AG08396 (cell line): Measurements from ENCODE around the gene TAPBP.
"Not testable (repeated sequence)": the region's sequence is repeated elsewhere in the genome, so short reads cannot be mapped to it uniquely, and the experiment has no call there.

Source experiments
- DNase-seq: peaks from one replicate; pipeline ENCODE4 v3.0.0; 2012; ENCODE audit warnings: low spot score, mixed read lengths

The TAPBP gene

GRCh38 chr6:33296797-33297405, 17.0 kb downstream of the TAPBP start:
- no peak for DNase-seq

- DNase-seq: no peak
Observed at GRCh38 chr6:33295621-33296369, 18.1 kb downstream of the TAPBP start.

DNA sequence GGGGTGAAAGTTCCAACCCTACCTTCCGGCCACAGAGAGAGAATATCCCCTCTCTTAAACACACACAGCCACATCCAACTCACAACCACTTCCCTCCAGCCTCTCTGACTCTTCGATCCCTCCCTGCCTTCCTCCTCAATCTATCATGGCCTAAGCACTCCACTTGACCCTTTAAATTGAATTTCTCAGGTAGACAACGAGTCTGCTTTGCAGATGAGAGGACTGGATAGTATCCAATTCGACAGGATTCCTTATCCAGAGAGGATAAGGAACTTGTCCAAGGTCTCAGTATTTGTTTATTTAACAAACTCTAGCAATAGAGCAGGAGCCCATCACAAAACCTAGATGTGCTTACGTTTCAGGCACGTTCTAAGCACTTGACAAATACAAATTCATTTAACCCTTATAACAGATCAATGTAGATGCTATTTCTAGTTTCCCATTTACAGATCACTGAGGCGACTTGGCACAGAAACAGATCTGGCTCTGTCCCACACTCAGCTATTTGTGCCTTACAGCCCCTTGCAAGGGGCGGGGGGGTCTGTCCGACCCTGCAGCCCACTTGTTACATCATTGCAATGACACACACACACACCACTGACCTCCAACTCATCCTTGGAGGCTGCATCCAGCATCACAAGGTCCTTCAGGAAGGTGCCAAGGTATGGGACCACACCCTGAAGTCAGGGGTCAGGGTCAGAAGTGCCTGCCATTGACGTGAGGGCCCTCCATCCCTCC, 19.6 kb downstream of the TAPBP start:
- DNase-seq: no peak

DNA sequence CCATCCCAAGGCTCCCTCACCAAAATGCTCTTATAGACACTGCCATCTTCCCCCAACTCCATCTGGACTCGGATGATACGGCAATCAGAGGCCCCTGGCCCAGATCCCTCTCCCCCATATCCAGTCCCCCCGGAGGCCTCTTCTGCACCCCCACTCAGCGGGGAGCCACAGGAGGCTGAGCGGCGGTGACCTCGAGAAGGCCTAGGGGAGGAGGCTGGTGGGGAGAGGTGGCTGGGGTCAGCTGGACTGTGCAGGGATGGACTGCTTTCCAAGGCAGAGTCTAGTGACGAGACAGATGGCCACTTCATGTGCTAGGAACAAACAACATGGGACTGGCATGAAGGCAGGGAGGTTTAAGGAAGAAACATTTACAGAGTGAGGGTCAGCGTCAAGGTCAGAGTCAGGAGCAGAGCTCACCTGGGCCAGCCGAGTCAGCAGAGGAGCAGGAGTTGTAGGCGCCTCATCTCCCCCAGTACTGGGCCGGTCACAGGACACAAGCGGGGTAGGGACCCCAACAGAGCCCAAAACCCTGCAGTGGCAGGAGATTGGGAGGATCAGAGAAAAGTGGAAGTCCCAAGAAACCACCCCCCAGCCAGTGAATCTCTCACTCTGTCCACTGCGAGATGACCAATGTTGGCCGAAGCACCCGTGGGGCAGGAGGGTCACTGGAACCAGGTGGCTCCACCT, 20.7 kb downstream of the TAPBP start:
- no peak for DNase-seq

DNA sequence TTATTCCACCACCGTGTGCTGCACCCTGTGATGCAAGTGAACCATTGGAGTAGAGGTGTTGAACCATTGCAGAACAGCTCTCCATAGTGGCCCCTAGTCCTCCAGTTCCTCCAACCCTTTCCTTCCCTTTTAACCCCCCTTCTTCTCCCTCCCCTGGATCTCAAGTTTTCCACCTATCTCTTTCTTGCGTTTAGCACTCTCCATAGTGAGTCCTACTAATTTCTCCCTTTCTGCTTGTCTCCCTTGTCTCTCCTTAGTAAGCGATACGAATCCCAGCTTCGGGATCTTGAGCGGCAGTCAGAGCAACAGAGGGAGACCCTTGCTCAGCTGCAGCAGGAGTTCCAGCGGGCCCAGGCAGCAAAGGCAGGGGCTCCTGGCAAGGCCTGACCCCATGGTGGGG, 23.4 kb downstream of the TAPBP start:
- DNase-seq: no peak

GRCh38 chr6:33289784-33290315, 24.0 kb downstream of the TAPBP start:
- no peak for DNase-seq

DNA sequence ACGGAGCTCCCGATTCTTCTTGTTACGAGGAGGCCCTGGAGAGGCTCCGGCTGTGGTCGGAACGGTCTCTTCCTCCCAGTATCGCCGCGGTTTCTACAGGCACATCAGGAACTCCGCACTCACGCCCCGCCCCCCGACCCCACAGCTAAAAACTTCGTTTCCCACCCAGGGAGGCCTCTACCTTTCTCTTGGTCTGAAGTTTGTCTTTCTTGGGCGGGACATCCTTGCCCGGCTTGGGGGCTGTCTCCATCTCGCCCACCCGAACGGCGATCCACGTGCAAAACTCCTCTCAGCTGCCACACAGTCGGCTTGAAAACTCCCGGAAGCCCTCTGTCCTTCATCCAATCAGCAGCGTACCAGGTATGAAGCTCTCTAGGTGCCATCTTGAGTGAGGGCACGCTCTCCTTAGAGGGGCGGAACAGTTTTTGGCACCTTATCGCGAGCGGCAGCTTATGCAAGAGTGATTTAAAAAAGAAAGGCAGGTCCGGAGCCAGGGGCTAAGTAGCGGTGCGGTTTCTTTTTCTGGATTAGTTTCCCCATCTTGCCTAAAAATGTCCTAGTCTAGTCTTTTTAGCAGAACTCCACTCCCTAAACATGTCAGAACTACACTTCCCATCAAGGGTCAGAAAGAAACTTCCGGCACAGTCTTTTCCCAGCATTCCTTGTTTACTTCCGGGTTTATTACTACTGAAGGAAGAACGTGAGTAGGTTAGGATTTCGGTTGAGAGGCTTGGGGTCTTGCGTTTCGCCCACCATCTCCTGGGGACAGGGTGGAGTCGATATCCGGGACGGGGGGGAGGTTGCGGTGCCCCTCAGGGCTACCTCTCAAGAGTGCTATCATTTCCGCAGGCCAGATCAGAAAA, 24.7 kb downstream of the TAPBP start, which contains the start of the genes PFDN6 and WDR46:
TSS of gene PFDN6 (plus strand) at position 681 of the 863 bp plus-strand sequence. CDS start 256 bp downstream, outside the sequence.
TSS of gene WDR46 (minus strand) at position 319 of the 863 bp plus-strand sequence. CDS start at position 250, 69 bp downstream.
- peak; percentile 91 for DNase-seq

GRCh38 chr6:33288141-33288920, 25.5 kb downstream of the TAPBP start:
- no peak for DNase-seq

- DNase-seq: no peak
Observed at GRCh38 chr6:33286946-33287914, 26.6 kb downstream of the TAPBP start.

GRCh38 chr6:33285214-33285613, 28.7 kb downstream of the TAPBP start:
- not testable (repeated sequence) for DNase-seq

DNA sequence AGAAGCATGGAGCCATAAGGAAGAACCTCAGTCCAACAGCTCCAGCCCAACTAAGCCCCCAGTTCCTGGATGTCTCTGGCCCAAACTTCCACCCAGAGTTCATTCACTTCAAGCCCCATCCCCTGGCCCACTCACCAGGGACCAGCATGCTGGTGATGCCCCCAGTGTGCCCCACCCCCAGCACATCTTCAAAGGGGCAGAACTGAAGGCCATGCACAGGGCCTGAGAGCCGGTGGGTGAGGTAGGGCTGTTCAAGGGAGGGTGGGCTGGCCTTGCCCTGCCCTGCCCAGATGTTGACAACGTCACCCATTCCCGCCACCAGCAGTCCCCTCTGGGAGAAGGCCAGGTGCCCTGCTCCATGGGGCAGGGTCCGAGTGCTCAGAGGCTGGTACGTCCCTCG, 33.3 kb downstream of the TAPBP start:
- DNase-seq: no peak

GRCh38 chr6:33279971-33280511, 33.8 kb downstream of the TAPBP start:
- DNase-seq: no peak

DNA sequence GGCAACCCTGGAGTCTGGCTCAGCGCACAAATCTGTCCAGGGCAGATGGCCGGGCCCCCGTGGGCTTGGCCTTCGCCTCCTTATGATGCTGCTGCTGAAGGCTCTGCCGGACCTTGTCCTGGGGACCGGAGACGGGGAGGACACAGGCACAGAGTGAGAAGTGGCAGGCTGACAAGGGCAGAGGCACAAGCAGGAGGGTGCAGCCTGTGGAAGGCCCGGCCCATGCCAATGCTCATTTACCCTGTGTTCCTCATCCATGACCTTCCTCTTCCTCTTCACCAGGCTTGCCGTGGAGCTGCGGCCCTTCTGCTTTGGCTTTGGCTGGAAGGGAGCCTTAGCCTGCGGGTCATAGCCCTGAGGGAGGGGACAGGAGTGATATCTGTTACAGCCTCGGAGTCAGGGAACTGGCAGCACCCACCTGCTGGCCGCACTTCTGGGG, 34.6 kb downstream of the TAPBP start:
- DNase-seq: no peak

- no peak for DNase-seq
Observed at GRCh38 chr6:33278810-33279209, 35.1 kb downstream of the TAPBP start.

GRCh38 chr6:33278392-33278741, 35.5 kb downstream of the TAPBP start:
- no peak for DNase-seq

DNA sequence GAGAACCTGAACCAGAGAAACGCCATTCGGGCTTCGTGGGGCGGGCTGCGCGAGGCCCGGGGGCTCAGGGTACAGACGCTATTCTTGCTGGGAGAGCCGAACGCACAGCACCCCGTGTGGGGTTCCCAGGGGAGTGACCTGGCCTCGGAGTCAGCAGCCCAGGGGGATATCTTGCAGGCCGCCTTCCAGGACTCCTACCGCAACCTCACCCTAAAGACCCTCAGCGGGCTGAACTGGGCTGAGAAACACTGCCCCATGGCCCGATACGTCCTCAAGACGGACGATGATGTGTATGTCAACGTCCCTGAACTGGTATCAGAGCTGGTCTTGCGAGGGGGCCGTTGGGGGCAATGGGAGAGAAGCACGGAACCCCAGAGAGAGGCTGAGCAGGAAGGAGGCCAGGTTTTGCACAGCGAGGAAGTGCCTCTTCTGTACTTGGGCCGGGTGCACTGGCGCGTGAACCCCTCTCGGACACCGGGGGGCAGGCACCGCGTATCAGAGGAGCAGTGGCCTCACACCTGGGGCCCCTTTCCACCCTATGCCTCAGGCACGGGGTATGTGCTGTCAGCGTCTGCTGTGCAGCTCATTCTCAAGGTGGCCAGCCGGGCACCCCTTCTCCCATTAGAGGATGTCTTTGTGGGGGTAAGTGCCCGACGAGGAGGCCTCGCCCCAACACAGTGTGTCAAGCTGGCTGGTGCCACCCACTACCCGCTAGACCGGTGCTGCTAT, 36.1 kb downstream of the TAPBP start:
- no peak for DNase-seq

- peak; percentile 84 for DNase-seq
Observed at GRCh38 chr6:33276864-33277662, 36.8 kb downstream of the TAPBP start, which contains the start of gene B3GALT4. Gene B3GALT4, plus strand, starts transcription at chr6:33277123. Its CDS starts 297 bp downstream, at chr6:33277420.
